Activated naive CD8-positive, alpha-beta T cell treated with anti-CD3 and anti-CD28 coated beads, Interleukin-2, amount 50 U/mL, for 16 hours (primary cell): Measurements from ENCODE around the gene L2HGDH.
A peak's percentile ranks its signal among the peaks of the same experiment; 100 is the strongest.
"Not testable (repeated sequence)": the region's sequence is repeated elsewhere in the genome, so short reads cannot be mapped to it uniquely, and the experiment has no call there.

Source experiments
- DNase-seq: peaks from one replicate; pipeline ENCODE4 v3.0.0-alpha.2; 2020; ENCODE audit warnings: low read depth, low spot score

Gene L2HGDH

GRCh38 chr14:50311972-50312733 is at the start of gene L2HGDH, which contains the start of gene DMAC2L:
L2HGDH (minus strand) TSS chr14:50312229; CDS start chr14:50312150, 79 bp downstream.
DMAC2L (plus strand) TSS chr14:50312324; CDS start chr14:50321488, 9,164 bp downstream.
- DNase-seq: peak; percentile 72

- DNase-seq: no peak
Measured at GRCh38 chr14:50360851-50361250, 48.8 kb upstream of the L2HGDH start.

GRCh38 chr14:50360093-50360492 is 48.1 kb upstream of the L2HGDH start:
- DNase-seq: no peak

- no peak for DNase-seq
Measured at GRCh38 chr14:50359631-50360030, 47.6 kb upstream of the L2HGDH start.

GRCh38 chr14:50357753-50358395 is 45.8 kb upstream of the L2HGDH start:
- no peak for DNase-seq

GRCh38 chr14:50357124-50357523 is 45.1 kb upstream of the L2HGDH start:
- DNase-seq: no peak

GRCh38 chr14:50356283-50356682 is 44.3 kb upstream of the L2HGDH start:
- not testable (repeated sequence) for DNase-seq

- DNase-seq: no peak
Measured at GRCh38 chr14:50355692-50356091, 43.7 kb upstream of the L2HGDH start.

GRCh38 chr14:50354527-50354926 is 42.5 kb upstream of the L2HGDH start:
- no peak for DNase-seq

GRCh38 chr14:50353126-50353525 is 41.1 kb upstream of the L2HGDH start:
- no peak for DNase-seq

- no peak for DNase-seq
Measured at GRCh38 chr14:50352584-50352983, 40.6 kb upstream of the L2HGDH start.

- DNase-seq: no peak
Measured at GRCh38 chr14:50350975-50351374, 38.9 kb upstream of the L2HGDH start.

- no peak for DNase-seq
Measured at GRCh38 chr14:50348933-50349332, 36.9 kb upstream of the L2HGDH start.

- DNase-seq: no peak
Measured at GRCh38 chr14:50347521-50347920, 35.5 kb upstream of the L2HGDH start.

GRCh38 chr14:50345846-50346422 is 33.9 kb upstream of the L2HGDH start:
- no peak for DNase-seq

- no peak for DNase-seq
Measured at GRCh38 chr14:50344876-50345563, 33.0 kb upstream of the L2HGDH start.

GRCh38 chr14:50344116-50344775 is 32.2 kb upstream of the L2HGDH start:
- peak; percentile 35 for DNase-seq

GRCh38 chr14:50343434-50343833 is 31.4 kb upstream of the L2HGDH start:
- DNase-seq: no peak

GRCh38 chr14:50342221-50343078 is 30.4 kb upstream of the L2HGDH start:
- DNase-seq: no peak

GRCh38 chr14:50340963-50341362 is 28.9 kb upstream of the L2HGDH start:
- DNase-seq: no peak

GRCh38 chr14:50340045-50340444 is 28.0 kb upstream of the L2HGDH start:
- no peak for DNase-seq
